Peyer's patch (tissue), 4 donors: ENCODE data around the gene MINDY4. TPM values are rescaled to one million over a fixed set of nuclear protein-coding genes. Genes with fewer than 3 reads are reported as not detected.

Source experiments
- DNase-seq, 3 donors: peaks; one replicate each; pipeline ENCODE4 v3.0.0-alpha.2; 2017 to 2019
- H3K27ac ChIP-seq, 4 donors: fragments of 200-600 bp; sonication (generic); one replicate each; pipeline ENCODE4 v1.5.1; 2016 to 2019
- H3K27me3 ChIP-seq, 2 donors: fragments of 200-600 bp; sonication (generic); one replicate each; pipeline ENCODE4 v1.5.1; 2019
- H3K36me3 ChIP-seq, 3 donors: fragments of 200-600 bp; sonication (generic); one replicate each; pipeline ENCODE4 v1.5.1; 2016 to 2019
- H3K4me1 ChIP-seq, 4 donors: fragments of 200-600 bp; sonication (generic); one replicate each; pipeline ENCODE4 v1.5.1; 2016 to 2019
- H3K4me3 ChIP-seq, 4 donors: fragments of 200-600 bp; sonication (generic); 1 replicate in 3 of 4; 2 replicates in 1 of 4; pipeline ENCODE4 v1.5.1; 2016 to 2019; ENCODE audit warnings: mild to moderate bottlenecking in 1 of 4
- H3K9me3 ChIP-seq, 4 donors: fragments of 200-600 bp; sonication (generic); one replicate each; pipeline ENCODE4 v1.5.1; 2016 to 2019; ENCODE audit warnings: mild to moderate bottlenecking in 1 of 4
- CTCF ChIP-seq, 6 experiments: fragments of 450-650 bp in 4 of 6; fragments of 200-600 bp in 2 of 6; sonication (generic) in 1 of 6; IDR thresholded peaks; one replicate each; pipeline ENCODE4 v1.5.1; 2017 to 2019; ENCODE audit warnings: antibody characterized with exemption in 6 of 6, mild to moderate bottlenecking in 3 of 6, moderate library complexity in 1 of 6
- POLR2A ChIP-seq, 2 donors: fragments of 450-650 bp; IDR thresholded peaks; one replicate each; pipeline ENCODE4 v1.5.1; 2017; ENCODE audit warnings: antibody characterized with exemption in 2 of 2, mild to moderate bottlenecking in 2 of 2, moderate library complexity in 2 of 2
- total RNA-seq, 4 donors: library from RNA; depleted of rRNA; stranded (reverse); fragments of >200 nt; gene quantifications; one replicate each; pipeline ENCODE4 v1.1.0, GENCODE V29; 2016

MINDY4 gene
- total RNA-seq, 4 donors from 2014 or later: 3.9 to 19.8 (median 6.8) TPM

DNA sequence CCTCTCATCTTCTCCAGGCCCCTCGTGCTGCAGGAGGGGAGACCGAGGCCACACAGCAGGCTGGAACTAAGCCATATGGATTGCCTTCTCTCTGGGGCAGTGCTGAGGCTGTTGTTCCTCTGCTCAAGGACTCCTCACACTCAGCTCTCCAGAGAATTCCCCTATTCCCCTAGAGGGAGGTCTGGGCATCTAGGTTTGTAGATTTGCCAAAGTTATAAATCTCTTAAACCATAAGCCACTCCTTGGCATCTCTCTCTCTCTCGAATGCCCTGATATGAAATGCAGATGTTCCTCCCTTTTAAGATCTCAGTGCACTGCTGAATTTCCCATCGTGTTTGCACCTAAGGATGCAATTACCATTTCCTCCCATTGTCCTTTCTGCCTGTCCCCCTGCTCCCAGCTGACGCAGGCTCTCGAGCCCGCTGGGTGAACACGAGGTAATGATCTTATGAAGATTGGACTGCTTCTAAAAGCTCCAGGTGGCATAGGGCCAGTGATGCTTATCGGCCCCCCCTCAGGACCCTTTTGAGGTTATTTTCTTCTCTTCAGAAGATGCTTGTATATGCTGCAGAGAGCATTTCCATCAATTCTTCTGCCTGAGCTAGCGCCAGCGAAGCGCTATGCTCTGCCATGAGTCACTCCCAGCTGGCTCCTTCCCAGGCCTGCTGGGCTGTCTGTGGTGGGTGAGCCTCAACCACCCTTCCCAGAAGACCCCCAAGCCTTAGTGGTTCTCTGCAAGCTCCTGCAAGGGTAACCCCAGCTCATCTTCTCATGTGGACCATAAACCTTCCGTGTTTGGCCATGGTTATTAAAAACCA lies 98.8 kb downstream of the MINDY4 start:
- TF ChIP-seq POLR2A (IDR thresholded peaks at IDR 0.05) (no peak), CTCF (IDR thresholded peaks at IDR 0.05) (no peak)
- no peaks in the 10 kb centered on the region for H3K9me3 ChIP-seq
- peaks cover 0 to 19% (median 0%) of the 10 kb centered on the region in 4 donors for H3K4me1 ChIP-seq
- no peaks in the 10 kb centered on the region for H3K27me3 ChIP-seq
- H3K4me3 ChIP-seq: no peak overlapping the region
- no peak for DNase-seq
- no peak overlapping the region for H3K27ac ChIP-seq
- H3K36me3 ChIP-seq: peaks cover 0 to 7% (median 0%) of the 10 kb centered on the region in 3 donors

GRCh38 chr7:30870821-30871518 lies 99.8 kb downstream of the MINDY4 start:
- H3K36me3 ChIP-seq: peaks cover 0 to 7% (median 0%) of the 10 kb centered on the region in 3 donors
- no peak overlapping the region for H3K27ac ChIP-seq

DNA sequence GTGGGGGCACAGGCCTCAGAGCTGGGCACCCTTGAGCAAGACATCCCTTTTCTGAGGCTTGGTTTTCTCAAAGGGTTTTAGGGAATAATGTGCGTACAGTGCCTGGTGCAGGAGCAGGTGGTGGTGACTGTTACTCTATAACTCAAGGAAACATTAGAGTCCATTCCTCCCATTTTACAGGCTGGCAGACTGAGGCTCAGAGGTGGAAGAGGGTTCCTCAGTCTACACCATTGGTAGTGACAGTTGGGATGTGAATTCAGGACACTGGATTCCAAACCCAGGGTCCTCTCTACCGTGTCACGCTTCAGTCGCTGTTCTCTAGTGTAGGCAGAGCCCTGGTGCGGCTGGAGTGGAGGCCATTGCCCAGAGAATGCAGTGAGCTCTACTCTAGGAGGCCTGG lies 100.4 kb downstream of the MINDY4 start:
- TF ChIP-seq CTCF (IDR thresholded peaks at IDR 0.05) (no peak), POLR2A (IDR thresholded peaks at IDR 0.05) (no peak)
- no peaks in the 10 kb centered on the region for H3K27me3 ChIP-seq
- no peaks in the 10 kb centered on the region for H3K9me3 ChIP-seq
- no peak overlapping the region for H3K4me3 ChIP-seq
- DNase-seq: no peak
- H3K36me3 ChIP-seq: peaks cover 0 to 7% (median 0%) of the 10 kb centered on the region in 3 donors
- H3K4me1 ChIP-seq: peaks cover 0 to 10% (median 0%) of the 10 kb centered on the region in 4 donors
- H3K27ac ChIP-seq: no peak overlapping the region

More at GRCh38 chr7:30870821-30871518, 99.8 kb downstream of the MINDY4 start:
- TF ChIP-seq CTCF (IDR thresholded peaks at IDR 0.05): no peak
- no peak for TF ChIP-seq POLR2A (IDR thresholded peaks at IDR 0.05)
- Histone ChIP-seq H3K27me3 (no peaks in the 10 kb centered on the region), H3K9me3 (no peaks in the 10 kb centered on the region), H3K4me1 (peaks cover 0 to 15% (median 0%) of the 10 kb centered on the region in 4 donors), H3K4me3 (no peak overlapping the region)
- DNase-seq: no peak

- no peaks in the 10 kb centered on the region for H3K27me3 ChIP-seq
- no peak overlapping the region for H3K27ac ChIP-seq
- peaks cover 0 to 7% (median 0%) of the 10 kb centered on the region in 3 donors for H3K36me3 ChIP-seq
- no peaks in the 10 kb centered on the region for H3K9me3 ChIP-seq
- DNase-seq: no peak
- TF ChIP-seq CTCF (IDR thresholded peaks at IDR 0.05): no peak
- TF ChIP-seq POLR2A (IDR thresholded peaks at IDR 0.05): no peak
- H3K4me1 ChIP-seq: no peaks in the 10 kb centered on the region
- no peak overlapping the region for H3K4me3 ChIP-seq
Measured at GRCh38 chr7:30873207-30873606, 102.0 kb downstream of the MINDY4 start.

DNA sequence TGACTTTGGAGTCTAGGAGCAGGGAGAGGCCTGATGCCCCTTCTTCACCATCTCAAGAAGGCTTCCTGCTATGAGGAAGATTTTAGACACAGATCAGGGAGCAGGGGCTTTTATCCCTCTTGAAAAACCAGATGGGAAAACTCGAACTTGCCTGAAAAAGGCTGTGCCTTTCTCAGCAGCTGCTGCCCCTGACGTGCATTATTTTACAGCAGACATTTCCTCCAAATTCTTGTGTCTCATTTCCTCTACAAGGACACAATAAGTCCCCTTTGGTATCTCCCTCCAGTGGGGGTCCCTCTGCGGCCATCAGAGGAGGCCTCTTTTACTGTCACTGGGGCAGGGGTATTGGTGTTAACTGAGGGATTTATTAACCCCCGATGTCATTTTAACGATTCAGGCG lies 102.4 kb downstream of the MINDY4 start:
- Histone ChIP-seq H3K27ac (no peak overlapping the region), H3K36me3 (peaks cover 0 to 7% (median 0%) of the 10 kb centered on the region in 3 donors), H3K9me3 (no peaks in the 10 kb centered on the region), H3K4me1 (no peaks in the 10 kb centered on the region), H3K27me3 (no peaks in the 10 kb centered on the region), H3K4me3 (no peak overlapping the region)
- no peak for DNase-seq
- TF ChIP-seq POLR2A (IDR thresholded peaks at IDR 0.05): no peak
- TF ChIP-seq CTCF (IDR thresholded peaks at IDR 0.05): no peak
